SK-N-SH (cell line): ENCODE measurements around the gene ABLIM1.

Experiments
- EZH2phosphoT487 ChIP-seq: fragments of 200-600 bp; sonication (generic); IDR thresholded peaks from 2 replicates; pipeline ENCODE4 v1.6.1; 2017; ENCODE audit warnings: low read depth, mixed run types, mild to moderate bottlenecking, antibody characterized with exemption, moderate library complexity, borderline replicate concordance
- JUND ChIP-seq: IDR thresholded peaks from 2 replicates; pipeline ENCODE4 v1.4.0; 2012
- POLR2AphosphoS5 ChIP-seq: IDR thresholded peaks from 2 replicates; pipeline ENCODE4 v1.6.1; 2012; ENCODE audit warnings: low read depth, low read length
- RFX5 ChIP-seq: IDR thresholded peaks from 2 replicates; pipeline ENCODE4 v1.6.1; 2012; ENCODE audit warnings: mild to moderate bottlenecking, improper control_type of control experiment, low read length
- YY1 ChIP-seq: IDR thresholded peaks from 2 replicates; pipeline ENCODE4 v1.4.0; 2012; ENCODE audit warnings: low read depth, mild to moderate bottlenecking
- TF ChIP-seq, protein P1 (sequence below): fragments of 200-600 bp; sonication (generic); IDR thresholded peaks from 2 replicates; pipeline ENCODE4 v1.6.1; 2017; ENCODE audit warnings: antibody characterized with exemption, mild to moderate bottlenecking, moderate library complexity
- TF ChIP-seq, protein P2 (sequence below): IDR thresholded peaks from 2 replicates; pipeline ENCODE4 v1.6.1; 2012; ENCODE audit warnings: mild to moderate bottlenecking, low read depth, low read length, moderate library complexity

DNA sequence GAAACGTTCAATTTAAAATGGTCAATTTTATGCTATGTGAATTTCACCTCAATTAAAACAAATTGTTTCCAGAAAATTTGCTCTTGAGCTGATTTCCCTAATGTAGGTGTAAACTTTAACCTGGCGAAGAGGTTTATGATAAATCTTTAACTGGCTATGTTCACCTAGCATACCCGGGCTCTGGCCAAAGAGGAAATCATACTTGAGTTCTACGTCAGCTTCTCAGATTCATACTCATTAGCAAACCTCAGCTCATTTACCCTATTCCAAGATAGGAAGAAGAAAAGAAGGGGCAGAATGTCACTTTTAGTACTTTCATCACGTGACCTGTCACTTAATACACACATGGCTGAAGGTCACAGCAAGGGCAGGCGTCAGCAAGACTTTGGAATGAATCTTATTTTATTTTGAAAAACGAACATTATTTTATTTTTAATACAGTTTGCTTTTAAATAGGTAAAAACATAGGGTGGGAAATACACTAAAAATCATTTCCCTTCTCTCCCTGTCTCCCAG, 97.0 kb downstream of the ABLIM1 start:
- TF ChIP-seq EZH2phosphoT487 (no peak), RFX5 (no peak), POLR2AphosphoS5 (no peak), YY1 (no peak), JUND (no peak)
- TF ChIP-seq, protein P1, sequence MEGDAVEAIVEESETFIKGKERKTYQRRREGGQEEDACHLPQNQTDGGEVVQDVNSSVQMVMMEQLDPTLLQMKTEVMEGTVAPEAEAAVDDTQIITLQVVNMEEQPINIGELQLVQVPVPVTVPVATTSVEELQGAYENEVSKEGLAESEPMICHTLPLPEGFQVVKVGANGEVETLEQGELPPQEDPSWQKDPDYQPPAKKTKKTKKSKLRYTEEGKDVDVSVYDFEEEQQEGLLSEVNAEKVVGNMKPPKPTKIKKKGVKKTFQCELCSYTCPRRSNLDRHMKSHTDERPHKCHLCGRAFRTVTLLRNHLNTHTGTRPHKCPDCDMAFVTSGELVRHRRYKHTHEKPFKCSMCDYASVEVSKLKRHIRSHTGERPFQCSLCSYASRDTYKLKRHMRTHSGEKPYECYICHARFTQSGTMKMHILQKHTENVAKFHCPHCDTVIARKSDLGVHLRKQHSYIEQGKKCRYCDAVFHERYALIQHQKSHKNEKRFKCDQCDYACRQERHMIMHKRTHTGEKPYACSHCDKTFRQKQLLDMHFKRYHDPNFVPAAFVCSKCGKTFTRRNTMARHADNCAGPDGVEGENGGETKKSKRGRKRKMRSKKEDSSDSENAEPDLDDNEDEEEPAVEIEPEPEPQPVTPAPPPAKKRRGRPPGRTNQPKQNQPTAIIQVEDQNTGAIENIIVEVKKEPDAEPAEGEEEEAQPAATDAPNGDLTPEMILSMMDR, result no peak
- TF ChIP-seq, protein P2, sequence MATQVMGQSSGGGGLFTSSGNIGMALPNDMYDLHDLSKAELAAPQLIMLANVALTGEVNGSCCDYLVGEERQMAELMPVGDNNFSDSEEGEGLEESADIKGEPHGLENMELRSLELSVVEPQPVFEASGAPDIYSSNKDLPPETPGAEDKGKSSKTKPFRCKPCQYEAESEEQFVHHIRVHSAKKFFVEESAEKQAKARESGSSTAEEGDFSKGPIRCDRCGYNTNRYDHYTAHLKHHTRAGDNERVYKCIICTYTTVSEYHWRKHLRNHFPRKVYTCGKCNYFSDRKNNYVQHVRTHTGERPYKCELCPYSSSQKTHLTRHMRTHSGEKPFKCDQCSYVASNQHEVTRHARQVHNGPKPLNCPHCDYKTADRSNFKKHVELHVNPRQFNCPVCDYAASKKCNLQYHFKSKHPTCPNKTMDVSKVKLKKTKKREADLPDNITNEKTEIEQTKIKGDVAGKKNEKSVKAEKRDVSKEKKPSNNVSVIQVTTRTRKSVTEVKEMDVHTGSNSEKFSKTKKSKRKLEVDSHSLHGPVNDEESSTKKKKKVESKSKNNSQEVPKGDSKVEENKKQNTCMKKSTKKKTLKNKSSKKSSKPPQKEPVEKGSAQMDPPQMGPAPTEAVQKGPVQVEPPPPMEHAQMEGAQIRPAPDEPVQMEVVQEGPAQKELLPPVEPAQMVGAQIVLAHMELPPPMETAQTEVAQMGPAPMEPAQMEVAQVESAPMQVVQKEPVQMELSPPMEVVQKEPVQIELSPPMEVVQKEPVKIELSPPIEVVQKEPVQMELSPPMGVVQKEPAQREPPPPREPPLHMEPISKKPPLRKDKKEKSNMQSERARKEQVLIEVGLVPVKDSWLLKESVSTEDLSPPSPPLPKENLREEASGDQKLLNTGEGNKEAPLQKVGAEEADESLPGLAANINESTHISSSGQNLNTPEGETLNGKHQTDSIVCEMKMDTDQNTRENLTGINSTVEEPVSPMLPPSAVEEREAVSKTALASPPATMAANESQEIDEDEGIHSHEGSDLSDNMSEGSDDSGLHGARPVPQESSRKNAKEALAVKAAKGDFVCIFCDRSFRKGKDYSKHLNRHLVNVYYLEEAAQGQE, result no peak
